SK-N-SH (cell line): ENCODE data around the gene RASA3.

Source experiments
- CTCF ChIP-seq: fragments of 200-600 bp; sonication (generic); IDR thresholded peaks from 2 replicates; pipeline ENCODE4 v1.6.1; 2017; ENCODE audit warnings: antibody characterized with exemption, mild to moderate bottlenecking, moderate library complexity
- JUND ChIP-seq: IDR thresholded peaks from 2 replicates; pipeline ENCODE4 v1.4.0; 2012
- NRF1 ChIP-seq: IDR thresholded peaks from 2 replicates; pipeline ENCODE4 v1.6.1; 2012; ENCODE audit warnings: low read depth, mild to moderate bottlenecking, low read length
- POLR2AphosphoS5 ChIP-seq: IDR thresholded peaks from 2 replicates; pipeline ENCODE4 v1.6.1; 2012; ENCODE audit warnings: low read depth, low read length
- RAD21 ChIP-seq: IDR thresholded peaks from 2 replicates; pipeline ENCODE4 v1.6.1; 2012; ENCODE audit warnings: mild to moderate bottlenecking, low read length
- RCOR1 ChIP-seq: fragments of 150-350 bp; IDR thresholded peaks from 2 replicates; pipeline ENCODE4 v1.6.1; 2017; ENCODE audit warnings: antibody characterized with exemption, low read length
- RFX5 ChIP-seq: IDR thresholded peaks from 2 replicates; pipeline ENCODE4 v1.6.1; 2012; ENCODE audit warnings: mild to moderate bottlenecking, improper control_type of control experiment, low read length
- RXRA ChIP-seq: IDR thresholded peaks from 2 replicates; pipeline ENCODE4 v1.4.0; 2012; ENCODE audit warnings: low read depth, mild to moderate bottlenecking, borderline replicate concordance
- SIN3A ChIP-seq: IDR thresholded peaks from 2 replicates; pipeline ENCODE4 v1.6.1; 2012; ENCODE audit warnings: low read depth, mild to moderate bottlenecking, low read length, moderate library complexity, borderline replicate concordance
- TF ChIP-seq, protein P1 (sequence below): IDR thresholded peaks from 2 replicates; pipeline ENCODE4 v1.4.0; 2012; ENCODE audit warnings: low read depth, borderline replicate concordance
- TF ChIP-seq, protein P2 (sequence below): IDR thresholded peaks from 2 replicates; pipeline ENCODE4 v1.6.1; 2012; ENCODE audit warnings: mild to moderate bottlenecking, low read depth, low read length, moderate library complexity
- TF ChIP-seq, protein P3 (sequence below): fragments of 150-350 bp; IDR thresholded peaks from 2 replicates; pipeline ENCODE4 v1.6.1; 2017; ENCODE audit warnings: antibody characterized with exemption, low read length, low read depth, borderline replicate concordance

GRCh38 chr13:113955235-113955634, 177.2 kb downstream of the RASA3 start:
- TF ChIP-seq, protein P1, sequence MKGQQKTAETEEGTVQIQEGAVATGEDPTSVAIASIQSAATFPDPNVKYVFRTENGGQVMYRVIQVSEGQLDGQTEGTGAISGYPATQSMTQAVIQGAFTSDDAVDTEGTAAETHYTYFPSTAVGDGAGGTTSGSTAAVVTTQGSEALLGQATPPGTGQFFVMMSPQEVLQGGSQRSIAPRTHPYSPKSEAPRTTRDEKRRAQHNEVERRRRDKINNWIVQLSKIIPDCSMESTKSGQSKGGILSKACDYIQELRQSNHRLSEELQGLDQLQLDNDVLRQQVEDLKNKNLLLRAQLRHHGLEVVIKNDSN: no peak
- TF ChIP-seq CTCF (no peak), POLR2AphosphoS5 (no peak), RCOR1 (no peak), RXRA (no peak), RFX5 (no peak), RAD21 (no peak), JUND (no peak), SIN3A (no peak), NRF1 (no peak)
- TF ChIP-seq, protein P2, sequence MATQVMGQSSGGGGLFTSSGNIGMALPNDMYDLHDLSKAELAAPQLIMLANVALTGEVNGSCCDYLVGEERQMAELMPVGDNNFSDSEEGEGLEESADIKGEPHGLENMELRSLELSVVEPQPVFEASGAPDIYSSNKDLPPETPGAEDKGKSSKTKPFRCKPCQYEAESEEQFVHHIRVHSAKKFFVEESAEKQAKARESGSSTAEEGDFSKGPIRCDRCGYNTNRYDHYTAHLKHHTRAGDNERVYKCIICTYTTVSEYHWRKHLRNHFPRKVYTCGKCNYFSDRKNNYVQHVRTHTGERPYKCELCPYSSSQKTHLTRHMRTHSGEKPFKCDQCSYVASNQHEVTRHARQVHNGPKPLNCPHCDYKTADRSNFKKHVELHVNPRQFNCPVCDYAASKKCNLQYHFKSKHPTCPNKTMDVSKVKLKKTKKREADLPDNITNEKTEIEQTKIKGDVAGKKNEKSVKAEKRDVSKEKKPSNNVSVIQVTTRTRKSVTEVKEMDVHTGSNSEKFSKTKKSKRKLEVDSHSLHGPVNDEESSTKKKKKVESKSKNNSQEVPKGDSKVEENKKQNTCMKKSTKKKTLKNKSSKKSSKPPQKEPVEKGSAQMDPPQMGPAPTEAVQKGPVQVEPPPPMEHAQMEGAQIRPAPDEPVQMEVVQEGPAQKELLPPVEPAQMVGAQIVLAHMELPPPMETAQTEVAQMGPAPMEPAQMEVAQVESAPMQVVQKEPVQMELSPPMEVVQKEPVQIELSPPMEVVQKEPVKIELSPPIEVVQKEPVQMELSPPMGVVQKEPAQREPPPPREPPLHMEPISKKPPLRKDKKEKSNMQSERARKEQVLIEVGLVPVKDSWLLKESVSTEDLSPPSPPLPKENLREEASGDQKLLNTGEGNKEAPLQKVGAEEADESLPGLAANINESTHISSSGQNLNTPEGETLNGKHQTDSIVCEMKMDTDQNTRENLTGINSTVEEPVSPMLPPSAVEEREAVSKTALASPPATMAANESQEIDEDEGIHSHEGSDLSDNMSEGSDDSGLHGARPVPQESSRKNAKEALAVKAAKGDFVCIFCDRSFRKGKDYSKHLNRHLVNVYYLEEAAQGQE: no peak
- TF ChIP-seq, protein P3, sequence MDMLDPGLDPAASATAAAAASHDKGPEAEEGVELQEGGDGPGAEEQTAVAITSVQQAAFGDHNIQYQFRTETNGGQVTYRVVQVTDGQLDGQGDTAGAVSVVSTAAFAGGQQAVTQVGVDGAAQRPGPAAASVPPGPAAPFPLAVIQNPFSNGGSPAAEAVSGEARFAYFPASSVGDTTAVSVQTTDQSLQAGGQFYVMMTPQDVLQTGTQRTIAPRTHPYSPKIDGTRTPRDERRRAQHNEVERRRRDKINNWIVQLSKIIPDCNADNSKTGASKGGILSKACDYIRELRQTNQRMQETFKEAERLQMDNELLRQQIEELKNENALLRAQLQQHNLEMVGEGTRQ: no peak
